ENCODE data around the gene TJP3. TPM values are rescaled to one million over a fixed set of nuclear protein-coding genes. Genes with fewer than 3 reads are reported as not detected.

The TJP3 gene
- total and polyA plus RNA-seq, 2 experiments from 2014 or later: 18.2 to 23.9 TPM

DNA sequence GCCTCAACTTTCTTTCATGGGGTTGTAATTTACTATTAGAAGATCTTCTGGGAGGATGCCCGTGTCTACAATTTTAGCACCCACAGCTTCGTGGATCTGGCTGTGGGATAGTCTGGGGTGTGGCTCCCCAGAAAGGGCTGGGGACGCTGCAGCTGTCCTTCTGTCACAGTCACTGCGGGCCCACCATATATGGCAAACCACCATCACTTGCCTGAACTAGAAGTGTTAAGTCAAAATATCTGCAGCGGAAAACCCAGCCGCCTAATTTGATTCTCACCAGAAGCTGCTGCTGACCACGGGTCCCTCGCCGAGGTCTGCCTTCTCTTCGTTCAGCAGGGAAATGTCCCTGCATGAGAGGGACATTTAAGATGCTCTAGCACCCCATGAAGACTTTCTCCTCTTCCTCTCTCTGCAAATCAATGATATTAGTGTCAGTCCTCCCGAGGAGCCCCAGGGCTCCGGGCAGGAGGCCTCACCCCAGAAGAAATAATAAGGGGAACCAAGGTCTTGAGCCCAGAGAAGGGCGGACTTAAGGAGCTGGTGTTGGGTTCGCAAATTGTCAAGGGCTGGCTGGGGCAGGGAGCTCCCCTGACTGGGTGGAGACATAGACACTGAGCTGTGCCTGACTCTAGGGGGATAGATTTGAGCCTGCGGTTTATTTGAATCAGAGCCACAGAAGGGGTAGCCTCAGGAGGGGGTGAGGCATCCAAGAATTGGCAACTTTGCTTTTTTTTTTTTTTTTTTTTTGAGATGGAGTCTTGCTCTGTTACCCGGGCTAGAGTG is 81.0 kb downstream of the TJP3 start:
- Histone ChIP-seq H3K4me1 (ENCODE audit: insufficient read depth) (no peaks in the 10 kb centered on the region; the same call in 1 of the 2 replicates), H3K27me3 (ENCODE audit: insufficient read depth) (peaks cover 10% of the 10 kb centered on the region), H3K36me3 (ENCODE audit: insufficient read depth) (no peaks in the 10 kb centered on the region), H3F3A (replicated peaks; ENCODE audit: low read depth) (no peaks in the 10 kb centered on the region), H3K27ac (ENCODE audit: low read depth) (no peak overlapping the region), H3K4me3 (no peak overlapping the region), H2AFZ (no peak overlapping the region), H3K9me2 (ENCODE audit: insufficient read depth) (no peaks in the 10 kb centered on the region), H3K4me2 (no peak overlapping the region), H4K20me1 (replicated peaks; ENCODE audit: insufficient read depth) (no peaks in the 10 kb centered on the region), H3K79me2 (replicated peaks; ENCODE audit: insufficient read depth) (no peaks in the 10 kb centered on the region)
- TF ChIP-seq, protein P1, sequence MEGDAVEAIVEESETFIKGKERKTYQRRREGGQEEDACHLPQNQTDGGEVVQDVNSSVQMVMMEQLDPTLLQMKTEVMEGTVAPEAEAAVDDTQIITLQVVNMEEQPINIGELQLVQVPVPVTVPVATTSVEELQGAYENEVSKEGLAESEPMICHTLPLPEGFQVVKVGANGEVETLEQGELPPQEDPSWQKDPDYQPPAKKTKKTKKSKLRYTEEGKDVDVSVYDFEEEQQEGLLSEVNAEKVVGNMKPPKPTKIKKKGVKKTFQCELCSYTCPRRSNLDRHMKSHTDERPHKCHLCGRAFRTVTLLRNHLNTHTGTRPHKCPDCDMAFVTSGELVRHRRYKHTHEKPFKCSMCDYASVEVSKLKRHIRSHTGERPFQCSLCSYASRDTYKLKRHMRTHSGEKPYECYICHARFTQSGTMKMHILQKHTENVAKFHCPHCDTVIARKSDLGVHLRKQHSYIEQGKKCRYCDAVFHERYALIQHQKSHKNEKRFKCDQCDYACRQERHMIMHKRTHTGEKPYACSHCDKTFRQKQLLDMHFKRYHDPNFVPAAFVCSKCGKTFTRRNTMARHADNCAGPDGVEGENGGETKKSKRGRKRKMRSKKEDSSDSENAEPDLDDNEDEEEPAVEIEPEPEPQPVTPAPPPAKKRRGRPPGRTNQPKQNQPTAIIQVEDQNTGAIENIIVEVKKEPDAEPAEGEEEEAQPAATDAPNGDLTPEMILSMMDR (conservative IDR thresholded peaks at IDR 0.05; ENCODE audit: low read depth in 2 of 2): no peak
- TF ChIP-seq EZH2phosphoT487 (IDR thresholded peaks at IDR 0.05; ENCODE audit: unreplicated experiment) (no peak), JUNB (IDR thresholded peaks at IDR 0.05; ENCODE audit: unreplicated experiment) (no peak), STAT1 (IDR thresholded peaks at IDR 0.05; ENCODE audit: unreplicated experiment) (no peak), ZNF114 (CRISPR knock-in tag; IDR thresholded peaks at IDR 0.05) (no peak), NANOG (IDR thresholded peaks at IDR 0.05; ENCODE audit: borderline replicate concordance) (no peak), ZNF331 (CRISPR knock-in tag; IDR thresholded peaks at IDR 0.05; ENCODE audit: low read depth) (no peak), POLR2AphosphoS5 (IDR thresholded peaks at IDR 0.05; ENCODE audit: low read depth) (no peak), EZH2 (IDR thresholded peaks at IDR 0.05; ENCODE audit: low read depth, unreplicated experiment) (no peak), CREB1 (CRISPR knock-in tag; IDR thresholded peaks at IDR 0.05; ENCODE audit: low read depth) (no peak)
- TF ChIP-seq, protein P2, sequence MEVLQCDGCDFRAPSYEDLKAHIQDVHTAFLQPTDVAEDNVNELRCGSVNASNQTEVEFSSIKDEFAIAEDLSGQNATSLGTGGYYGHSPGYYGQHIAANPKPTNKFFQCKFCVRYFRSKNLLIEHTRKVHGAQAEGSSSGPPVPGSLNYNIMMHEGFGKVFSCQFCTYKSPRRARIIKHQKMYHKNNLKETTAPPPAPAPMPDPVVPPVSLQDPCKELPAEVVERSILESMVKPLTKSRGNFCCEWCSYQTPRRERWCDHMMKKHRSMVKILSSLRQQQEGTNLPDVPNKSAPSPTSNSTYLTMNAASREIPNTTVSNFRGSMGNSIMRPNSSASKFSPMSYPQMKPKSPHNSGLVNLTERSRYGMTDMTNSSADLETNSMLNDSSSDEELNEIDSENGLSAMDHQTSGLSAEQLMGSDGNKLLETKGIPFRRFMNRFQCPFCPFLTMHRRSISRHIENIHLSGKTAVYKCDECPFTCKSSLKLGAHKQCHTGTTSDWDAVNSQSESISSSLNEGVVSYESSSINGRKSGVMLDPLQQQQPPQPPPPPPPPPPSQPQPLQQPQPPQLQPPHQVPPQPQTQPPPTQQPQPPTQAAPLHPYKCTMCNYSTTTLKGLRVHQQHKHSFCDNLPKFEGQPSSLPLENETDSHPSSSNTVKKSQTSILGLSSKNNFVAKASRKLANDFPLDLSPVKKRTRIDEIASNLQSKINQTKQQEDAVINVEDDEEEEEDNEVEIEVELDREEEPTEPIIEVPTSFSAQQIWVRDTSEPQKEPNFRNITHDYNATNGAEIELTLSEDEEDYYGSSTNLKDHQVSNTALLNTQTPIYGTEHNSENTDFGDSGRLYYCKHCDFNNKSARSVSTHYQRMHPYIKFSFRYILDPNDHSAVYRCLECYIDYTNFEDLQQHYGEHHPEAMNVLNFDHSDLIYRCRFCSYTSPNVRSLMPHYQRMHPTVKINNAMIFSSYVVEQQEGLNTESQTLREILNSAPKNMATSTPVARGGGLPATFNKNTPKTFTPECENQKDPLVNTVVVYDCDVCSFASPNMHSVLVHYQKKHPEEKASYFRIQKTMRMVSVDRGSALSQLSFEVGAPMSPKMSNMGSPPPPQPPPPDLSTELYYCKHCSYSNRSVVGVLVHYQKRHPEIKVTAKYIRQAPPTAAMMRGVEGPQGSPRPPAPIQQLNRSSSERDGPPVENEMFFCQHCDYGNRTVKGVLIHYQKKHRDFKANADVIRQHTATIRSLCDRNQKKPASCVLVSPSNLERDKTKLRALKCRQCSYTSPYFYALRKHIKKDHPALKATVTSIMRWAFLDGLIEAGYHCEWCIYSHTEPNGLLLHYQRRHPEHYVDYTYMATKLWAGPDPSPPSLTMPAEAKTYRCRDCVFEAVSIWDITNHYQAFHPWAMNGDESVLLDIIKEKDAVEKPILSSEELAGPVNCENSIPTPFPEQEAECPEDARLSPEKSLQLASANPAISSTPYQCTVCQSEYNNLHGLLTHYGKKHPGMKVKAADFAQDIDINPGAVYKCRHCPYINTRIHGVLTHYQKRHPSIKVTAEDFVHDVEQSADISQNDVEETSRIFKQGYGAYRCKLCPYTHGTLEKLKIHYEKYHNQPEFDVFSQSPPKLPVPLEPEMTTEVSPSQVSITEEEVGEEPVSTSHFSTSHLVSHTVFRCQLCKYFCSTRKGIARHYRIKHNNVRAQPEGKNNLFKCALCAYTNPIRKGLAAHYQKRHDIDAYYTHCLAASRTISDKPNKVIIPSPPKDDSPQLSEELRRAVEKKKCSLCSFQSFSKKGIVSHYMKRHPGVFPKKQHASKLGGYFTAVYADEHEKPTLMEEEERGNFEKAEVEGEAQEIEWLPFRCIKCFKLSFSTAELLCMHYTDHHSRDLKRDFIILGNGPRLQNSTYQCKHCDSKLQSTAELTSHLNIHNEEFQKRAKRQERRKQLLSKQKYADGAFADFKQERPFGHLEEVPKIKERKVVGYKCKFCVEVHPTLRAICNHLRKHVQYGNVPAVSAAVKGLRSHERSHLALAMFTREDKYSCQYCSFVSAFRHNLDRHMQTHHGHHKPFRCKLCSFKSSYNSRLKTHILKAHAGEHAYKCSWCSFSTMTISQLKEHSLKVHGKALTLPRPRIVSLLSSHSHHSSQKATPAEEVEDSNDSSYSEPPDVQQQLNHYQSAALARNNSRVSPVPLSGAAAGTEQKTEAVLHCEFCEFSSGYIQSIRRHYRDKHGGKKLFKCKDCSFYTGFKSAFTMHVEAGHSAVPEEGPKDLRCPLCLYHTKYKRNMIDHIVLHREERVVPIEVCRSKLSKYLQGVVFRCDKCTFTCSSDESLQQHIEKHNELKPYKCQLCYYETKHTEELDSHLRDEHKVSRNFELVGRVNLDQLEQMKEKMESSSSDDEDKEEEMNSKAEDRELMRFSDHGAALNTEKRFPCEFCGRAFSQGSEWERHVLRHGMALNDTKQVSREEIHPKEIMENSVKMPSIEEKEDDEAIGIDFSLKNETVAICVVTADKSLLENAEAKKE (CRISPR knock-in tag; IDR thresholded peaks at IDR 0.05): no peak
- TF ChIP-seq, protein P3, sequence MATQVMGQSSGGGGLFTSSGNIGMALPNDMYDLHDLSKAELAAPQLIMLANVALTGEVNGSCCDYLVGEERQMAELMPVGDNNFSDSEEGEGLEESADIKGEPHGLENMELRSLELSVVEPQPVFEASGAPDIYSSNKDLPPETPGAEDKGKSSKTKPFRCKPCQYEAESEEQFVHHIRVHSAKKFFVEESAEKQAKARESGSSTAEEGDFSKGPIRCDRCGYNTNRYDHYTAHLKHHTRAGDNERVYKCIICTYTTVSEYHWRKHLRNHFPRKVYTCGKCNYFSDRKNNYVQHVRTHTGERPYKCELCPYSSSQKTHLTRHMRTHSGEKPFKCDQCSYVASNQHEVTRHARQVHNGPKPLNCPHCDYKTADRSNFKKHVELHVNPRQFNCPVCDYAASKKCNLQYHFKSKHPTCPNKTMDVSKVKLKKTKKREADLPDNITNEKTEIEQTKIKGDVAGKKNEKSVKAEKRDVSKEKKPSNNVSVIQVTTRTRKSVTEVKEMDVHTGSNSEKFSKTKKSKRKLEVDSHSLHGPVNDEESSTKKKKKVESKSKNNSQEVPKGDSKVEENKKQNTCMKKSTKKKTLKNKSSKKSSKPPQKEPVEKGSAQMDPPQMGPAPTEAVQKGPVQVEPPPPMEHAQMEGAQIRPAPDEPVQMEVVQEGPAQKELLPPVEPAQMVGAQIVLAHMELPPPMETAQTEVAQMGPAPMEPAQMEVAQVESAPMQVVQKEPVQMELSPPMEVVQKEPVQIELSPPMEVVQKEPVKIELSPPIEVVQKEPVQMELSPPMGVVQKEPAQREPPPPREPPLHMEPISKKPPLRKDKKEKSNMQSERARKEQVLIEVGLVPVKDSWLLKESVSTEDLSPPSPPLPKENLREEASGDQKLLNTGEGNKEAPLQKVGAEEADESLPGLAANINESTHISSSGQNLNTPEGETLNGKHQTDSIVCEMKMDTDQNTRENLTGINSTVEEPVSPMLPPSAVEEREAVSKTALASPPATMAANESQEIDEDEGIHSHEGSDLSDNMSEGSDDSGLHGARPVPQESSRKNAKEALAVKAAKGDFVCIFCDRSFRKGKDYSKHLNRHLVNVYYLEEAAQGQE (IDR thresholded peaks at IDR 0.05; ENCODE audit: unreplicated experiment): no peak
- TF ChIP-seq, protein P4, sequence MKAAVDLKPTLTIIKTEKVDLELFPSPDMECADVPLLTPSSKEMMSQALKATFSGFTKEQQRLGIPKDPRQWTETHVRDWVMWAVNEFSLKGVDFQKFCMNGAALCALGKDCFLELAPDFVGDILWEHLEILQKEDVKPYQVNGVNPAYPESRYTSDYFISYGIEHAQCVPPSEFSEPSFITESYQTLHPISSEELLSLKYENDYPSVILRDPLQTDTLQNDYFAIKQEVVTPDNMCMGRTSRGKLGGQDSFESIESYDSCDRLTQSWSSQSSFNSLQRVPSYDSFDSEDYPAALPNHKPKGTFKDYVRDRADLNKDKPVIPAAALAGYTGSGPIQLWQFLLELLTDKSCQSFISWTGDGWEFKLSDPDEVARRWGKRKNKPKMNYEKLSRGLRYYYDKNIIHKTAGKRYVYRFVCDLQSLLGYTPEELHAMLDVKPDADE (IDR thresholded peaks at IDR 0.05): no peak
- 0 out of 3 replicates have a peak, but pooled peaks cover 4% of the 10 kb centered on the region for H3K36me3 Mint-ChIP-seq (ENCODE audit: low read depth)
- H3K4me1 Mint-ChIP-seq: peaks cover 6% of the 10 kb centered on the region
- ATAC-seq (no peak; the same call in 2 of the 3 replicates), DNase-seq (ENCODE audit: low spot score) (no peak)
- peaks cover 3% of the 10 kb centered on the region; the same call in 1 of the 3 replicates for H3K9me3 Mint-ChIP-seq
- H3K27me3 Mint-ChIP-seq (ENCODE audit: insufficient read depth, low read depth, poor library complexity): peaks cover 15% of the 10 kb centered on the region
- no peak overlapping the region for H3K4me3 Mint-ChIP-seq
- no peak overlapping the region for H3K27ac Mint-ChIP-seq

Measured in GM23338 (cell line).